H1 (cell line): ENCODE results near the gene SPDYE6. TPM values are rescaled to one million over a fixed set of nuclear protein-coding genes. Genes with fewer than 3 reads are reported as not detected.

Experiments used
- CTCF ChIA-PET: fragments of 300-600 bp; sonication (Branson Sonifier 250); formaldehyde crosslinking; loops from one replicate; lab custom pipeline; 2021; ENCODE audit not compliant: partially characterized antibody; lab: Charles Lee
- POLR2A ChIA-PET: fragments of 300-600 bp; sonication (Branson Sonifier 250); formaldehyde crosslinking; loops from one replicate; lab custom pipeline; 2021; ENCODE audit warnings: inconsistent platforms; ENCODE audit not compliant: partially characterized antibody; lab: Charles Lee
- DNase-seq, 2 experiments: peaks; one replicate each; pipeline versions ENCODE4 v3.0.0 to v3.0.0-alpha.2; 2010 to 2022; ENCODE audit warnings: low spot score in 2 of 2, low read depth in 1 of 2, mixed read lengths in 1 of 2
- FAIRE-seq: peaks from 2 replicates; lab custom pipeline; 2011; peaks lifted over from hg19 to GRCh38; lab: Jason Lieb, UNC
- H2AFZ ChIP-seq: 2 replicates; pipeline ENCODE4 v1.8.1; 2012; ENCODE audit warnings: low read length, inconsistent platforms
- H2AK5ac ChIP-seq: 2 replicates; pipeline ENCODE4 v1.6.1; 2013; ENCODE audit warnings: low read depth, low read length
- H2BK120ac ChIP-seq: replicated peaks from 2 replicates; pipeline ENCODE3; 2013; ENCODE audit warnings: low read depth, low read length, inconsistent platforms
- H2BK12ac ChIP-seq: 2 replicates; pipeline ENCODE4 v1.6.1; 2013; ENCODE audit warnings: low read depth, low read length
- H2BK15ac ChIP-seq: 2 replicates; pipeline ENCODE4 v1.6.1; 2013; ENCODE audit warnings: low read length
- H2BK20ac ChIP-seq: 2 replicates; pipeline ENCODE4 v1.6.1; 2013; ENCODE audit warnings: low read length
- H2BK5ac ChIP-seq: 2 replicates; pipeline ENCODE4 v1.6.1; 2013; ENCODE audit warnings: low read depth, low read length
- H3K14ac ChIP-seq: 2 replicates; pipeline ENCODE4 v1.6.1; 2013; ENCODE audit warnings: inconsistent platforms; ENCODE audit not compliant: insufficient read length
- H3K18ac ChIP-seq: 2 replicates; pipeline ENCODE4 v1.6.1; 2013; ENCODE audit warnings: low read length; ENCODE audit errors: extremely low read depth
- H3K23ac ChIP-seq: 2 replicates; pipeline ENCODE4 v1.6.1; 2013; ENCODE audit warnings: inconsistent platforms; ENCODE audit not compliant: insufficient read length
- H3K23me2 ChIP-seq: 2 replicates; pipeline ENCODE4 v1.6.1; 2013; ENCODE audit warnings: low read depth, low read length
- H3K27ac ChIP-seq: 2 replicates; pipeline ENCODE4 v1.6.1; 2011; ENCODE audit warnings: low read depth, low read length, inconsistent platforms
- H3K27me3 ChIP-seq, 4 experiments: replicated peaks in 1 of 4; 1 replicate in 1 of 4; 2 replicates in 3 of 4; pipeline versions ENCODE4 v1.6.1 to v1.8.1; 2011 to 2013; ENCODE audit warnings: low read length in 3 of 4, mild to moderate bottlenecking in 3 of 4, inconsistent platforms in 2 of 4, mixed read lengths in 2 of 4, moderate library complexity in 1 of 4; ENCODE audit not compliant: control insufficient read depth in 3 of 4, insufficient read depth in 3 of 4; ENCODE audit errors: extremely low read depth in 1 of 4
- H3K36me3 ChIP-seq, 4 experiments: 2 replicates each; pipeline versions ENCODE4 v1.6.1 to v1.8.1; 2011 to 2013; ENCODE audit warnings: mild to moderate bottlenecking in 4 of 4, low read length in 3 of 4, moderate library complexity in 2 of 4, control low read depth in 1 of 4, inconsistent platforms in 1 of 4; ENCODE audit not compliant: insufficient read depth in 4 of 4, control insufficient read depth in 2 of 4
- H3K4ac ChIP-seq: replicated peaks from 2 replicates; pipeline ENCODE3; 2013; ENCODE audit warnings: low read length, low read depth, mixed read lengths, inconsistent platforms; ENCODE audit not compliant: insufficient read length
- H3K4me1 ChIP-seq, 4 experiments: replicated peaks in 1 of 4; 1 replicate in 1 of 4; 2 replicates in 3 of 4; pipeline versions ENCODE4 v1.6.1 to v1.8.1; 2011 to 2013; ENCODE audit warnings: low read length in 3 of 4, inconsistent platforms in 2 of 4, mixed read lengths in 1 of 4; ENCODE audit not compliant: insufficient read depth in 4 of 4, control insufficient read depth in 3 of 4
- H3K4me2 ChIP-seq, 2 experiments: 2 replicates each; pipeline versions ENCODE4 v1.6.1 to v1.8.1; 2011 to 2013; ENCODE audit warnings: low read depth in 2 of 2, low read length in 2 of 2, control low read depth in 1 of 2, inconsistent platforms in 1 of 2, mild to moderate bottlenecking in 1 of 2; ENCODE audit not compliant: insufficient read depth in 1 of 2
- H3K4me3 ChIP-seq, 4 experiments: fragments of 200-600, 300-600 bp in 1 of 4; sonication (generic), shearing (Covaris generic), sonication (Bioruptor Twin) in 1 of 4; 2 replicates each; pipeline versions ENCODE4 v1.5.1 to v1.8.1; 2011 to 2016; ENCODE audit warnings: low read length in 4 of 4, low read depth in 3 of 4, control low read depth in 2 of 4, inconsistent platforms in 2 of 4, mild to moderate bottlenecking in 2 of 4, mixed read lengths in 1 of 4, moderate library complexity in 1 of 4; ENCODE audit not compliant: insufficient read depth in 2 of 4; ENCODE audit errors: extremely low read depth in 1 of 4
- H3K56ac ChIP-seq: replicated peaks from 2 replicates; pipeline ENCODE3; 2013; ENCODE audit warnings: low read depth, mild to moderate bottlenecking, mixed read lengths, low read length, inconsistent platforms; ENCODE audit not compliant: insufficient read length
- H3K79me1 ChIP-seq: 2 replicates; pipeline ENCODE4 v1.6.1; 2013; ENCODE audit warnings: low read depth, low read length, control low read depth
- H3K79me2 ChIP-seq, 2 experiments: 2 replicates each; pipeline versions ENCODE4 v1.6.1 to v1.8.1; 2012 to 2013; ENCODE audit warnings: low read length in 2 of 2, mild to moderate bottlenecking in 2 of 2, inconsistent platforms in 1 of 2; ENCODE audit not compliant: insufficient read depth in 2 of 2, control insufficient read depth in 1 of 2
- H3K9ac ChIP-seq, 4 experiments: replicated peaks in 1 of 4; 1 replicate in 1 of 4; 2 replicates in 3 of 4; pipeline versions ENCODE4 v1.6.1 to v1.8.1; 2011 to 2013; ENCODE audit warnings: low read depth in 3 of 4, low read length in 3 of 4, control low read depth in 2 of 4, mild to moderate bottlenecking in 2 of 4, moderate library complexity in 2 of 4, inconsistent platforms in 1 of 4; ENCODE audit errors: extremely low read depth in 1 of 4
- H3K9me3 ChIP-seq, 2 experiments: 2 replicates each; pipeline versions ENCODE4 v1.6.1 to v1.8.1; 2012 to 2013; ENCODE audit warnings: mild to moderate bottlenecking in 2 of 2, moderate library complexity in 2 of 2, control low read depth in 1 of 2, inconsistent platforms in 1 of 2, low read depth in 1 of 2, low read length in 1 of 2, mixed read lengths in 1 of 2; ENCODE audit not compliant: insufficient read depth in 2 of 2
- H4K20me1 ChIP-seq, 2 experiments: replicated peaks in 1 of 2; 2 replicates each; pipeline versions ENCODE3 to v1.8.1; 2011 to 2013; ENCODE audit warnings: inconsistent platforms in 2 of 2, low read length in 2 of 2, mild to moderate bottlenecking in 1 of 2; ENCODE audit not compliant: insufficient read depth in 2 of 2, control insufficient read depth in 1 of 2
- H4K5ac ChIP-seq: 2 replicates; pipeline ENCODE4 v1.6.1; 2013; ENCODE audit warnings: low read length, low read depth, mixed read lengths, inconsistent platforms; ENCODE audit not compliant: insufficient read length
- H4K8ac ChIP-seq: 2 replicates; pipeline ENCODE4 v1.8.0; 2013; ENCODE audit warnings: mild to moderate bottlenecking, moderate library complexity, low read length, inconsistent platforms; ENCODE audit not compliant: insufficient read depth; ENCODE audit errors: extremely low read depth
- H4K91ac ChIP-seq: replicated peaks from 2 replicates; pipeline ENCODE3; 2013; ENCODE audit warnings: low read length, mixed read lengths, inconsistent platforms; ENCODE audit not compliant: insufficient read length
- BCL11A ChIP-seq, 2 experiments: IDR thresholded peaks; one replicate each; pipeline ENCODE4 v1.6.1; 2011; ENCODE audit warnings: low read depth in 2 of 2, low read length in 2 of 2, mild to moderate bottlenecking in 2 of 2
- KDM1A ChIP-seq: fragments of 200-600, 300-600 bp; sonication (generic); IDR thresholded peaks from 2 replicates; pipeline ENCODE4 v1.7.1; 2016; ENCODE audit warnings: mild to moderate bottlenecking, low read length, borderline replicate concordance
- TAF1 ChIP-seq: IDR thresholded peaks from 2 replicates; pipeline ENCODE4 v1.6.1; 2011; ENCODE audit warnings: mild to moderate bottlenecking, low read depth, low read length
- YY1 ChIP-seq: IDR thresholded peaks from 2 replicates; pipeline ENCODE4 v1.6.1; 2011; ENCODE audit warnings: low read depth, mild to moderate bottlenecking, low read length
- WGBS, 2 experiments: shearing (Covaris generic) in 1 of 2; methylation state at CpG; one replicate each; pipeline versions ENCODE4 v1.1.6 to v1.1.7; 2013 to 2015; ENCODE audit warnings: low lambda C conversion rate in 2 of 2, mixed read lengths in 2 of 2, inconsistent platforms in 1 of 2, low coverage in 1 of 2, missing lambda C conversion rate in 1 of 2; ENCODE audit not compliant: insufficient replicate concordance in 2 of 2, insufficient coverage in 1 of 2, insufficient read length in 1 of 2; ENCODE audit errors: extremely low coverage in 1 of 2, missing lambda C conversion rate in 1 of 2; 5-methylcytosine and 5-hydroxymethylcytosine counted together
- polyA plus RNA-seq, 7 experiments: library from polyadenylated mRNA; depleted of rRNA in 3 of 7; stranded (reverse) in 5 of 7; unstranded in 2 of 7; fragments of >200 nt in 5 of 7; fragments of 200-250 nt in 2 of 7; gene quantifications; 1 replicate in 5 of 7; 2 replicates in 1 of 7; 4 replicates in 1 of 7; pipeline versions ENCODE4 v1.2.1 to v1.2.3, GENCODE V29; 2011 to 2013; ENCODE audit warnings: missing spikeins in 2 of 7, mixed read lengths in 2 of 7
- total RNA-seq: library from RNA; stranded (reverse); fragmentation: NEBNext Ultra II Directional; extraction: Animal tissue kit (Norgen Biotek cat#: 25700); gene quantifications from 2 replicates; pipeline ENCODE4 v1.2.1, GENCODE V29; 2021

SPDYE6 gene
- total and polyA plus RNA-seq, 2 of the 8 experiments (the other 6 are each of a cell fraction or from before 2014, with no cell fraction given): not detected

DNA sequence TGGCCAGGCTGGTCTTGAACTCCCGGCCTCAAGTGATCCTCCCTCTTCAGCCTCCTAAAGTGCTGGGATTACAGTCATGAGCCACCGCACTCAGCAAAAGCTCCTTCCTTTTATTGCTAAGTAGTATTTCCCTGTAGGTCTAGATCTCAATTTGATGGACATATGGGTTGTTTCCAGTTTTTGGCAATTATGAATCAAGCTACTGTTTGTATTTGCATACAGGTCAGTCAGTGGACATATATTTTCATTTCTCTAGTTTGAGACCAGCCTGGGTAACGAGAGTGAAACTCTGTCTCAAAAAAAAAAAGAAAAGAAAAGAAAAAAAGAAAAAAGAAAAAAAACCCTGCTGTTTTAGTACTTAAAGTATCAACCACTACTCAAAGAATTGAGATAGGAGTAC lies 33.6 kb upstream of the SPDYE6 start:
- Histone ChIP-seq H3K23ac (no peak overlapping the region), H3K79me2 (no peaks in the 10 kb centered on the region), H2BK120ac (no peak overlapping the region), H3K27ac (no peak overlapping the region), H3K9me3 (no peaks in the 10 kb centered on the region), H2AFZ (no peak overlapping the region), H4K20me1 (peaks cover 1 to 4% of the 10 kb centered on the region in 2 experiments), H3K79me1 (no peaks in the 10 kb centered on the region; the same call in 1 of the 2 replicates), H3K36me3 (peaks cover 0 to 5% (median 0%) of the 10 kb centered on the region in 4 experiments; a peak in 1 of 8 replicates), H3K4ac (no peak overlapping the region), H3K4me3 (no peak overlapping the region), H3K4me1 (no peaks in the 10 kb centered on the region), H3K9ac (no peak overlapping the region), H3K18ac (no peak overlapping the region), H2BK20ac (no peak overlapping the region), H2BK12ac (no peak overlapping the region), H3K23me2 (no peaks in the 10 kb centered on the region), H4K8ac (no peak overlapping the region), H3K56ac (no peak overlapping the region), H3K14ac (no peak overlapping the region), H4K91ac (no peak overlapping the region), H4K5ac (no peak overlapping the region), H3K27me3 (no peaks in the 10 kb centered on the region), H2AK5ac (no peak overlapping the region), H3K4me2 (no peak overlapping the region), H2BK5ac (no peak overlapping the region), H2BK15ac (no peak overlapping the region)
- FAIRE-seq: no peak
- WGBS, 2 experiments: 91% methylated on average over 3 of the region's 3 CpGs; no CpG with 5 or more reads in 1 of the 2 experiments
- ChIA-PET CTCF (interaction anchor here (0.6 to 11.4 kb wide), 9 partner anchors 10 to 674 kb away, joined by 3 to 118 read pairs (median 5); no protein-coding TSS in a partner anchor), POLR2A (no interaction called here)
- no peak for TF ChIP-seq KDM1A
- no peak for TF ChIP-seq TAF1
- no peak for TF ChIP-seq BCL11A (IDR thresholded peaks at IDR 0.05; ENCODE audit: low read depth in 2 of 2, low read length in 2 of 2)
- no peak for TF ChIP-seq YY1
- no peak for DNase-seq
